Midbrain (tissue), 1 donor: ENCODE measurements around the gene UST.

Source experiments
- DNase-seq: peaks from one replicate; lab custom pipeline; 2025; lab: John Stamatoyannopoulos, UW

The UST gene

GRCh38 chr6:148746363-148747144 is at the start of gene UST:
Gene UST, plus strand, starts transcription at chr6:148747030. Its CDS starts 401 bp downstream, at chr6:148747431.
- DNase-seq, result peak; percentile 57

GRCh38 chr6:148697895-148698440 is 48.9 kb upstream of the UST start:
- DNase-seq, result no peak

DNA sequence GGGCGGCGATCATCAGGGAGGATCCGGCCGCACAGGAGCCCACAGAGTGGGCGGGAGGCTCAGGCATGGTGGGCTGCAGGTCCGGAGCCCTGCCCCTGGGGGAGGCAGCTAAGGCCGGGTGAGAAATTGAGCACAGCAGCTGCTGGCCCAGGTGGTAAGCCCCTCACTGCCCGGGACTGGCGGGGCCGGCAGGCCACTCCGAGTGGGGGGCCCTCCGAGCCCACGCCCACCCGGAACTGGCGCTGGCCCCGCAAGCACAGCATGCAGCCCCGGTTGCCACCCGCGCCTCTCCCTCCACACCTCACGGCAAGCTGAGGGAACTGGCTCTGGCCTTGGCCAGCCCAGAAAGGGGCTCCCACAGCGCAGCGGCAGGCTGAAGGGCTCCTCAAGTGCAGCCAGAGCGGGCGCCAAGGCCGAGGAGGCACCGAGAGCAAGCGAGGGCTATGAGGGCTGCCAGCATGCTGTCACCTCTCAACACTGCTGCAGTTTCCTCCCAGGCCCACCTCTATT is 48.1 kb upstream of the UST start:
- DNase-seq, result no peak

- no peak for DNase-seq
These were observed 46.6 kb upstream of the UST start for GRCh38 chr6:148700047-148700715.

DNA sequence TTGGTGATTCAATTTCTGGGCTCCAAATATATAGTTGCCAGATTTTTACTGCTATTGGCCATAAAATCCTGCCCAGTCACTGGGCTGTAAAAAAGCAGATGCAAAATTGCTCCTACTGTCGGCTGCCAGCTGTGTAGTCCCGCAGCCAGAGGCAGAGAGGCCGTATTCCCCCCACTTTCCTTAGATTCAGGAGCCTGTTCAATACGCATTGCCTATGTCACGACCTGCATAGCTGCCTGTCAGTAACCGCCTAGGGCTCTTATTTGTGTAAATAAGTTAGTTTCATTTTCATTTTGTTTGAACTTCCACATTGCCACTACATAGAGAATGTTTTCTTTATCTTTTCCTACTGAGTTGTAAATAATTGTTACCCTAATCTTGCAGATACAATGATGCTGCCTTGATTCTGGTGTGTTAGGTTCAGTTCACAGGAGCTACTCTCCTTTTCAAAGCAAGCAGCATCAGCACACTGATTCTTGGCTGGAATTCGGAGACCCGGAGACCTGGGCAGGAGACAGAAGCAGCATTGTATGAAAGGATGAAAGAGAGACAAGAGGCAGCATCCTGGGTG is 46.0 kb upstream of the UST start:
- DNase-seq, result peak; percentile 38

DNA sequence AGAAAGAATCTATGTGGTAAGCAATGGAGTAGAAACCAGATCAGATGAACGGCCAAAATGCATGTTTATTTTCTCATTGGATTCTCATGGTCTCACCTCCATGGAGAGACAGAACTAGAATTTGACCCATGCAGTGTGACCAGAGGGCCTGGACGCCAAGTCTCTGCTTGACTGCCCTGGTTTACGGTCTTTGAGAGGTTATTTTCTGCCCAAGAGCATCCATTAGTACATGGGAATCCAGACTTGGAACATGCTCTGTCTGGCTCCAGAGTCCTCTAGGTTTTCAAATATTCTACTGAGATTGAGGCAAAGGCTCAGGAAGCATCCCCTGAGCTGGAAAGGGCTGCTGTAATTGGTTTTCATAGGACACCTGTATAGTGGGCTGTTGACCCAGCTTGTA is 45.5 kb upstream of the UST start:
- DNase-seq, result no peak

GRCh38 chr6:148703900-148704299 is 42.9 kb upstream of the UST start:
- DNase-seq, result peak; percentile 5

DNA sequence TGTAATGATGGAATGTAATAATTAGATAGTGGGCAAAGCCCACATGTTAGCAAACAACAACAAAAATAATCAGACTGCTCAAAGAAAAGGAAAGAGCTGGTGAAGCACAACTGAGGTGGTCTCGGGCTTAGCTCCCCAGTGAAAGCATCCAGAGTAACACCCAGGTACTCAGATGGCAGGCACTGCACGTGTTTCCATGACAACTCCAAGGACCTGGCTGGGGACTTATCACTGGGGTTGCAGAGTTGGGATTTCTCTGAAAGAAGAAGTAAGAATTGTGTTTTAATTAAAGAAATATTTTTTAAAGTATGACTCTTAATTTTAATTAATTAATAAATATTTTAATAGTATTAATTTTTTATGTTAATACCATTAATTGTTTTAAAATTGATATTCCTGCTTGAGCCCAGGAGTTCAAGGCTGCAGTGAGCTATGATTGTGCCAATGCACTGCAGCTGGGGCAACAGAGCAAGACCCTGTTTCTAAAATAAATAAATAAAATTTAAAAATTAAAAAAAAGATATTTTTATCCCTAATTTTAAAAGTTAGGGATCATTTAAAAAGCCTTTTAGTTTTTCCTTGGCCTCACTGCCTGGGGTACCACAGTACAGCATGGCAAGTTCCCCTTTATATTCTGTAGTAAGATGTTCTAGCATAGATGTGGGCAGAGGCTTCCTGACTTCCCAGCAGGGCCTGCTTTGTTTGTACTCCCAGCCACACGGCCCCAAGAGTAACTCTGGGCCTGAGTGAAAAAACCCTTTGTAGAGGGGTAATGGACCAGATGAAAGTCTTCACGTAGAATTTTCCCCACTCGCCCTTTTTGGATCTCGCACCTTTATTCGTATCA is 42.2 kb upstream of the UST start:
- no peak for DNase-seq

GRCh38 chr6:148708707-148709106 is 38.1 kb upstream of the UST start:
- DNase-seq, result no peak

GRCh38 chr6:148709577-148709976 is 37.3 kb upstream of the UST start:
- no peak for DNase-seq

DNA sequence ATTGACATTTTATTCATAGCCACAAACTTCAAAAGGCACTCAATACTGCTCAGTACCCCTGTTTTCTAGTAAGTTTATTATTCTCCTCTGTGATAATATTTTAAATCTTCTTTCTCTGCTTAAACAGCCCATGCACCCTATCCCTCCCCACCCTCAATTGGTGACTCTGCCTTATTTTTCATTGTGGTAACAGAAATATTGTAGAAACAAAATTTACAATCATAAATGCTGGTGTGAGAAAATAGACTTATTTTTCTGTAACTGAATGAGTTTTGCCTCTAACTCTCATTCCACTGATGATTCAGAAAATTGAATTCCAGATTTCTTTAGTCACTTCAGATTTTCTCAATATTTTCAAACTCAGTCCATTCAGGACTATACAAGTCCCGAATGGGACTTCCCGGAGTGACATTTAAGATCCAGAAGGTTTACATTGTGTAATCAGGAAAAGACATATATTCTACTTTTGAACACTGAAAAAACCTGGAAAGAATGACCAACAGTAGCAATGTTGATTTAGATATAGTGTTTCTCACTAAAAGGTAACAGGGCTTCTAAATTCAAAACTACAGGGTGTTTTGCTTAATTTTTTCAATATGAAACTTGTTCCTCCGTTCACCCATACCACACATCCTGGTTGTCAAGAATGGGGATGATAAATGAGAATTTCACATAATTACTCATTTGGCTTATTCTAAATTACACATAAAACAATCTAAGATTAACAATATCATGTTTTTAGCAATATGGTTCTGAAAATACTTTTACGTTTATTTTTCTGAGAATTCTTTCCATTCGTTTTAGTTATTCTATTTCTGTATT is 34.8 kb upstream of the UST start:
- DNase-seq, result no peak

GRCh38 chr6:148713033-148713738 is 33.6 kb upstream of the UST start:
- DNase-seq, result no peak

- no peak for DNase-seq
These were observed 32.9 kb upstream of the UST start for GRCh38 chr6:148713921-148714320.

GRCh38 chr6:148716811-148717210 is 30.0 kb upstream of the UST start:
- DNase-seq, result no peak

DNA sequence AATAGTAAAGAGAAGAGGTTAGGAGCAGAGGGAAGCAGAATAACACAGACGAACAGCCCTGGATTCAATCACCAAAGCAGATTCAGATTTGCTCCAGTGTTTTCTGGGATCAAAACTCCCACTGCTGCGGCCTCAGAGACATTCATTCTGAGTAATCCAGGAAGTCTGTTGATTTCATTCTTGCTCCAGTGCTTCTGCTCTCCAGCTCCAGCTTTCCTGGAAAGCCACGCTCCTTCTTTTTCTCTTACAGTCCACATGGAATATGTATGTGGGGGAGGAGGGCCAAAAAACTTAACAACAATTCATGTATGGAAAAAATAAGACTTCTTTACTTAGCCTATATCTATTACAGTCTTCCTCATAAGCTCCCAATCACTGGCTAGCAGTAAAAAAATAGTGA is 26.4 kb upstream of the UST start:
- no peak for DNase-seq

DNA sequence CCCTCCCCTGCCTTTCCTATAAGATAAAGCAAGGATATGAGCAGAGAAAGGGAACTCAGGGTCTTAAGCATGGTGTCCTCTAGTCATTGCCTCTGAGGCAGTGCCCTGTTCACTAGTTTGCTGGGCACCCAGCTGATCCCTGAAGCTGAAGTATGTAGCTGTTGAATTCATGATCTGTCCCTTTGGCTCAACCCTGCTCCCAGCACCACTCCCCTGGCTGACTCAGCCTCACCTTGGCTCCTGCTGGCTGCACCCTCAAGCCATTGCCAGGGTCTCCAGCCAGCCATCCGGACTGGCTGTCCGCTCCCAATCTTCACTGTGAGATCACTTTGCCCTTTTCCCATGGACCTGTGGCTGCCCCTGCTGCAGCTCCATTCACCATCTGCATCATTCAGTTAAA is 25.9 kb upstream of the UST start:
- DNase-seq, result no peak

DNA sequence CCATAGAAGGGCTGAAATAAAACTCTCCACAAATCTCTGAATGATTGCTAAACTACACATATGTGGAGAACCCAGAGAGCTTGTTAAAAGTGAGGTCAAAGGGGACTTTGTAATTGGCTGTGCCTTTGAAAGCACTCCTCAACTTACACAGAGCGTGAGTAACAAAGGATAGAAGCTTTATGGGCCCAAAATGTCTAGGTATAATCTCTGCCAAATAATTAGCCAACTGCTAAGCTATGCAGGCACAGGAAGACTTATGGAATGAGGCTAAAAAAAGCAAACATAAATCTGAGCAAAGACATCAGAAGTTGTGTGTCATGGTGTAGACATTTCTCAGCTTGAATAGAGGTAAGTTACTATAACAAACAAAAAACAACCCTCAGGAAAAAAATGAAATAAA is 23.3 kb upstream of the UST start:
- DNase-seq, result no peak

DNA sequence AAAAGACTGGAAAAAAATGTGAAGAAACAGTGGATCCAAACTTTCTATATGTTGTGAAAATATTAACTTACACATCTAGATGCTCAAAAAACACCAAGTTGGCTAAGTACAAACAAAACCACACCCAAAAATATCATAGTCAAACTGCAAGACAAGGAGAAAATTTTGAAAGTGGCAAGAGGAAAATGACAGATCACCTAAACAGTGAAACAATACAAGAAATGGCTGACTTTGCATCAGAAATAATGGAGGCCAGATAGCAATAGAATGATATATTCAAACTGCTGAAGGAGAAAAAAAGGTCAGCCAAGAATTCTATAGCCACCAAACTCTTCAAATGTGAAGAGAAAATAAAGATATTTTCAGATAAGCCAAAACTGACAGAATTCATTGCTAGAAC is 22.4 kb upstream of the UST start:
- DNase-seq, result no peak

GRCh38 chr6:148727104-148727503 is 19.7 kb upstream of the UST start:
- DNase-seq, result no peak

- DNase-seq, result no peak
These were observed 10.8 kb upstream of the UST start for GRCh38 chr6:148735989-148736388.
